GM12878 (cell line): ENCODE results near the gene ARL11. TPM values are rescaled to one million over a fixed set of nuclear protein-coding genes. Genes with fewer than 3 reads are reported as not detected.

Source experiments
- ATAC-seq: fragments of 200-7000 bp; cut with Tn5 transposase; 3 replicates; pipeline ENCODE4 v1.9.1; 2020; ENCODE audit warnings: mild to moderate bottlenecking, moderate library complexity
- BruUV-seq: library from RNA; stranded (reverse); fragments of 400-500 nt; replicated peaks from 2 replicates; lab custom pipeline; 2021; lab: Mats Ljungman, UMichigan
- CTCF ChIA-PET: fragments of 300-600 bp; sonication (Branson Sonifier 250); formaldehyde crosslinking; extraction: SDS; loops from one replicate; lab custom pipeline; 2021; ENCODE audit warnings: inconsistent platforms; lab: Yijun Ruan, JAX
- POLR2A ChIA-PET: fragments of 350-600 bp; formaldehyde crosslinking; extraction: SDS; loops from one replicate; lab custom pipeline; 2021; ENCODE audit warnings: inconsistent platforms; lab: Charles Lee
- RAD21 ChIA-PET: fragments of 300-600 bp; sonication (Branson Sonifier 250); formaldehyde crosslinking; loops from one replicate; lab custom pipeline; 2023; ENCODE audit warnings: antibody characterized with exemption; ENCODE audit not compliant: unreplicated experiment; lab: Charles Lee
- SMC1A ChIA-PET: fragments of 300-600 bp; sonication (Branson Sonifier 250); formaldehyde crosslinking; loops from one replicate; lab custom pipeline; 2023; ENCODE audit not compliant: unreplicated experiment, uncharacterized antibody; lab: Charles Lee
- DNase-seq: peaks from one replicate; pipeline ENCODE4 v3.0.0-alpha.2; 2011; ENCODE audit warnings: low read depth, low spot score
- FAIRE-seq: peaks from 3 replicates; lab custom pipeline; 2011; peaks lifted over from hg19 to GRCh38; lab: Jason Lieb, UNC
- H2AFZ ChIP-seq: 2 replicates; pipeline ENCODE4 v1.6.0; 2011; ENCODE audit warnings: low read depth, low read length, control low read depth; ENCODE audit not compliant: control insufficient read depth
- H3K27ac ChIP-seq: 2 replicates; pipeline ENCODE4 v1.5.1; 2011; ENCODE audit warnings: control low read depth; ENCODE audit not compliant: control insufficient read depth, insufficient read depth
- H3K27me3 ChIP-seq, 2 experiments: replicated peaks in 1 of 2; 2 replicates each; pipeline versions ENCODE4 v1.6.0 to v1.6.1; 2011; ENCODE audit warnings: low read length in 1 of 2; ENCODE audit not compliant: control insufficient read depth in 2 of 2, insufficient read depth in 2 of 2
- H3K36me3 ChIP-seq, 2 experiments: 2 replicates each; pipeline ENCODE4 v1.5.1; 2011; ENCODE audit warnings: low read length in 1 of 2; ENCODE audit not compliant: control insufficient read depth in 2 of 2, insufficient read depth in 2 of 2
- H3K4me1 ChIP-seq: 2 replicates; pipeline ENCODE4 v1.6.1; 2011; ENCODE audit warnings: mild to moderate bottlenecking, low read length, moderate library complexity, mixed read lengths; ENCODE audit not compliant: control insufficient read depth, insufficient read depth
- H3K4me2 ChIP-seq: 2 replicates; pipeline ENCODE4 v1.6.0; 2011; ENCODE audit warnings: control low read depth; ENCODE audit not compliant: control insufficient read depth, insufficient read depth
- H3K4me3 ChIP-seq: fragments of 200-600 bp; sonication (generic); 2 replicates; pipeline ENCODE4 v1.5.1; 2016
- H3K79me2 ChIP-seq: 2 replicates; pipeline ENCODE4 v1.6.0; 2011; ENCODE audit warnings: low read length; ENCODE audit not compliant: control insufficient read depth, insufficient read depth
- H3K9ac ChIP-seq: 2 replicates; pipeline ENCODE4 v1.8.0; 2011; ENCODE audit warnings: low read length, control low read depth, mixed read lengths; ENCODE audit not compliant: control insufficient read depth, insufficient read depth
- H3K9me3 ChIP-seq: replicated peaks from 3 replicates; pipeline ENCODE4 v1.5.1; 2011; ENCODE audit warnings: mild to moderate bottlenecking, low read length; ENCODE audit not compliant: control insufficient read depth, insufficient read depth
- H4K20me1 ChIP-seq: 2 replicates; pipeline ENCODE4 v1.6.0; 2011; ENCODE audit not compliant: control insufficient read depth, insufficient read depth
- ATF7 ChIP-seq: fragments of 450-650 bp; IDR thresholded peaks from 2 replicates; pipeline ENCODE4 v1.6.1; 2016; ENCODE audit warnings: low read depth, mild to moderate bottlenecking
- CBX3 ChIP-seq: fragments of 200-600 bp; sonication (generic); IDR thresholded peaks from 2 replicates; pipeline ENCODE4 v1.6.1; 2016; ENCODE audit warnings: low read depth, borderline replicate concordance
- GABPA ChIP-seq: IDR thresholded peaks from 2 replicates; pipeline ENCODE4 v1.6.1; 2014; ENCODE audit warnings: antibody characterized with exemption, low read depth, mild to moderate bottlenecking, inconsistent platforms
- HDAC2 ChIP-seq: fragments of 200-600 bp; sonication (generic); IDR thresholded peaks from 2 replicates; pipeline ENCODE4 v1.6.1; 2017
- HDAC6 ChIP-seq: fragments of 200-600 bp; sonication (generic); IDR thresholded peaks from one replicate; pipeline ENCODE4 v1.8.0; 2017; ENCODE audit warnings: antibody characterized with exemption; ENCODE audit not compliant: unreplicated experiment
- MXI1 ChIP-seq: fragments of 150-350 bp; IDR thresholded peaks from 2 replicates; pipeline ENCODE4 v1.6.1; 2011; ENCODE audit warnings: low read depth, mild to moderate bottlenecking, inconsistent platforms, low read length, improper control_type of control experiment
- NBN ChIP-seq: fragments of 450-650 bp; IDR thresholded peaks from 2 replicates; pipeline ENCODE4 v1.6.1; 2016
- PAX5 ChIP-seq: IDR thresholded peaks from 2 replicates; pipeline ENCODE4 v1.6.1; 2011; ENCODE audit warnings: low read depth, low read length, borderline replicate concordance
- POLR2AphosphoS5 ChIP-seq: IDR thresholded peaks from 2 replicates; pipeline ENCODE4 v1.6.1; 2011; ENCODE audit warnings: mild to moderate bottlenecking, low read length, inconsistent platforms
- POU2F2 ChIP-seq: IDR thresholded peaks from 3 replicates; pipeline ENCODE4 v1.6.1; 2011; ENCODE audit warnings: low read depth, mild to moderate bottlenecking, low read length, borderline replicate concordance
- RAD21 ChIP-seq: IDR thresholded peaks from 2 replicates; pipeline ENCODE4 v1.6.1; 2011; ENCODE audit warnings: mild to moderate bottlenecking, low read depth, low read length, moderate library complexity; ENCODE audit not compliant: insufficient read depth
- RAD51 ChIP-seq: fragments of 450-650 bp; IDR thresholded peaks from 2 replicates; pipeline ENCODE4 v1.6.1; 2016; ENCODE audit warnings: moderate library complexity, mild to moderate bottlenecking, inconsistent platforms
- RELA ChIP-seq: fragments of 450-650 bp; IDR thresholded peaks from 2 replicates; pipeline ENCODE4 v1.8.0; 2014; ENCODE audit warnings: borderline replicate concordance; ENCODE audit not compliant: partially characterized antibody
- SMC3 ChIP-seq: IDR thresholded peaks from 2 replicates; pipeline ENCODE4 v1.6.1; 2011; ENCODE audit warnings: low read length, improper control_type of control experiment, borderline replicate concordance
- SRF ChIP-seq, 2 experiments: IDR thresholded peaks; 2 replicates each; pipeline ENCODE4 v1.6.1; 2011; ENCODE audit warnings: low read depth in 2 of 2, low read length in 2 of 2, mild to moderate bottlenecking in 1 of 2, moderate library complexity in 1 of 2
- ZNF274 ChIP-seq: IDR thresholded peaks from one replicate; pipeline ENCODE4 v1.8.0; 2011; ENCODE audit not compliant: insufficient read length, insufficient read depth
- WGBS: methylation state at CpG from one replicate; pipeline ENCODE4 v1.1.6; 2016; ENCODE audit warnings: low lambda C conversion rate; ENCODE audit not compliant: insufficient replicate concordance, insufficient coverage; ENCODE audit errors: missing lambda C conversion rate; 5-methylcytosine and 5-hydroxymethylcytosine counted together
- in situ Hi-C: fragments of 300-500 bp; cut with MboI; formaldehyde crosslinking; loops from 9 replicates; pipeline ENCODE4 v1.14.3; 2018; ENCODE audit warnings: mixed read lengths
- intact Hi-C: fragments of 100-400 bp; cut with micrococcal nuclease; formaldehyde crosslinking; loops from one replicate; pipeline ENCODE4 v1.14.2; 2022; ENCODE audit not compliant: unreplicated experiment
- polyA plus RNA-seq, 11 experiments: library from polyadenylated mRNA; depleted of rRNA in 4 of 11; unstranded in 6 of 11; stranded (reverse) in 5 of 11; fragments of >200 nt; fragmentation: Nextera tagmentation in 4 of 11; fragmentation: Illumina TruSeq in 1 of 11; extraction: Ambion mirVana in 4 of 11; extraction: Trizol in 1 of 11; gene quantifications; 1 replicate in 1 of 11; 2 replicates in 10 of 11; pipeline versions ENCODE4 v1.2.1 to v1.2.3, GENCODE V29; 2011 to 2016; ENCODE audit warnings: inconsistent platforms in 2 of 11, missing spikeins in 2 of 11, low read depth in 1 of 11
- total RNA-seq, 4 experiments: library from RNA; depleted of rRNA in 3 of 4; stranded (reverse); fragments of >200 nt in 3 of 4; fragmentation: Illumina TruSeq in 1 of 4; extraction: Trizol in 1 of 4; gene quantifications; 2 replicates each; pipeline versions ENCODE4 v1.2.1 to v1.2.3, GENCODE V29; 2013 to 2021
- TF ChIP-seq, protein P1 (sequence below): IDR thresholded peaks from 2 replicates; pipeline ENCODE4 v1.6.1; 2011; ENCODE audit warnings: low read depth, mild to moderate bottlenecking, low read length, moderate library complexity, borderline replicate concordance; ENCODE audit errors: extremely low read depth
- TF ChIP-seq, protein P2 (sequence below): IDR thresholded peaks from 2 replicates; pipeline ENCODE4 v1.6.1; 2012; ENCODE audit warnings: low read depth, low read length, improper control_type of control experiment
- TF ChIP-seq, protein P3 (sequence below): fragments of 150-350 bp; IDR thresholded peaks from 2 replicates; pipeline ENCODE4 v1.6.1; 2016; ENCODE audit warnings: low read depth, low read length

Gene ARL11
- total and polyA plus RNA-seq, 10 of the 15 experiments (the other 5 are each of a cell fraction or from before 2014, with no cell fraction given): 2.0 to 7.2 (median 4.4) TPM

GRCh38 chr13:49587311-49587847 lies 40.9 kb upstream of the ARL11 start:
- ChIA-PET SMC1A (no interaction called here), RAD21 (no interaction called here), CTCF (no interaction called here)
- no peaks in the 10 kb centered on the region for H3K36me3 ChIP-seq
- BruUV-seq: no TSS peak
- H4K20me1 ChIP-seq: no peaks in the 10 kb centered on the region
- DNase-seq (no peak), FAIRE-seq (no peak), ATAC-seq (no peak)
- WGBS: 18% methylated on average over 2 of the region's 2 CpGs
- peaks cover 3% of the 10 kb centered on the region for H3K79me2 ChIP-seq
- H2AFZ ChIP-seq: no peak overlapping the region; the same call in 1 of the 2 replicates
- H3K4me3 ChIP-seq: no peak overlapping the region
- no peak overlapping the region for H3K4me2 ChIP-seq
- no peak overlapping the region for H3K9ac ChIP-seq
- in situ Hi-C loops: no loop called here
- no peaks in the 10 kb centered on the region; the same call in 1 of the 2 replicates for H3K4me1 ChIP-seq
- no peaks in the 10 kb centered on the region for H3K27me3 ChIP-seq
- H3K9me3 ChIP-seq: no peaks in the 10 kb centered on the region
- intact Hi-C loops: no loop called here
- TF ChIP-seq ZNF274 (no peak), GABPA (no peak), MXI1 (no peak), POLR2AphosphoS5 (no peak), RELA (no peak), RAD21 (no peak), HDAC2 (no peak), SRF (IDR thresholded peaks at IDR 0.05; ENCODE audit: low read depth in 2 of 2, low read length in 2 of 2) (no peak), PAX5 (no peak), ATF7 (no peak), RAD51 (no peak), POU2F2 (no peak), HDAC6 (no peak), CBX3 (no peak), SMC3 (no peak), NBN (no peak)
- TF ChIP-seq, protein P1, sequence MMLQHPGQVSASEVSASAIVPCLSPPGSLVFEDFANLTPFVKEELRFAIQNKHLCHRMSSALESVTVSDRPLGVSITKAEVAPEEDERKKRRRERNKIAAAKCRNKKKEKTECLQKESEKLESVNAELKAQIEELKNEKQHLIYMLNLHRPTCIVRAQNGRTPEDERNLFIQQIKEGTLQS: no peak
- TF ChIP-seq, protein P2, sequence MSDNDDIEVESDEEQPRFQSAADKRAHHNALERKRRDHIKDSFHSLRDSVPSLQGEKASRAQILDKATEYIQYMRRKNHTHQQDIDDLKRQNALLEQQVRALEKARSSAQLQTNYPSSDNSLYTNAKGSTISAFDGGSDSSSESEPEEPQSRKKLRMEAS: no peak
- TF ChIP-seq, protein P3, sequence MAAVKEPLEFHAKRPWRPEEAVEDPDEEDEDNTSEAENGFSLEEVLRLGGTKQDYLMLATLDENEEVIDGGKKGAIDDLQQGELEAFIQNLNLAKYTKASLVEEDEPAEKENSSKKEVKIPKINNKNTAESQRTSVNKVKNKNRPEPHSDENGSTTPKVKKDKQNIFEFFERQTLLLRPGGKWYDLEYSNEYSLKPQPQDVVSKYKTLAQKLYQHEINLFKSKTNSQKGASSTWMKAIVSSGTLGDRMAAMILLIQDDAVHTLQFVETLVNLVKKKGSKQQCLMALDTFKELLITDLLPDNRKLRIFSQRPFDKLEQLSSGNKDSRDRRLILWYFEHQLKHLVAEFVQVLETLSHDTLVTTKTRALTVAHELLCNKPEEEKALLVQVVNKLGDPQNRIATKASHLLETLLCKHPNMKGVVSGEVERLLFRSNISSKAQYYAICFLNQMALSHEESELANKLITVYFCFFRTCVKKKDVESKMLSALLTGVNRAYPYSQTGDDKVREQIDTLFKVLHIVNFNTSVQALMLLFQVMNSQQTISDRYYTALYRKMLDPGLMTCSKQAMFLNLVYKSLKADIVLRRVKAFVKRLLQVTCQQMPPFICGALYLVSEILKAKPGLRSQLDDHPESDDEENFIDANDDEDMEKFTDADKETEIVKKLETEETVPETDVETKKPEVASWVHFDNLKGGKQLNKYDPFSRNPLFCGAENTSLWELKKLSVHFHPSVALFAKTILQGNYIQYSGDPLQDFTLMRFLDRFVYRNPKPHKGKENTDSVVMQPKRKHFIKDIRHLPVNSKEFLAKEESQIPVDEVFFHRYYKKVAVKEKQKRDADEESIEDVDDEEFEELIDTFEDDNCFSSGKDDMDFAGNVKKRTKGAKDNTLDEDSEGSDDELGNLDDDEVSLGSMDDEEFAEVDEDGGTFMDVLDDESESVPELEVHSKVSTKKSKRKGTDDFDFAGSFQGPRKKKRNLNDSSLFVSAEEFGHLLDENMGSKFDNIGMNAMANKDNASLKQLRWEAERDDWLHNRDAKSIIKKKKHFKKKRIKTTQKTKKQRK: no peak
- TF ChIP-seq, all 136 proteins: peak for 0
- POLR2A ChIA-PET: no interaction called here
- H3K27ac ChIP-seq: no peak overlapping the region
